ENCODE results near the gene NUP98. TPM values are rescaled to one million over a fixed set of nuclear protein-coding genes. Genes with fewer than 3 reads are reported as not detected.

Gene NUP98
- polyA plus RNA-seq (2013): 74.9 TPM

DNA sequence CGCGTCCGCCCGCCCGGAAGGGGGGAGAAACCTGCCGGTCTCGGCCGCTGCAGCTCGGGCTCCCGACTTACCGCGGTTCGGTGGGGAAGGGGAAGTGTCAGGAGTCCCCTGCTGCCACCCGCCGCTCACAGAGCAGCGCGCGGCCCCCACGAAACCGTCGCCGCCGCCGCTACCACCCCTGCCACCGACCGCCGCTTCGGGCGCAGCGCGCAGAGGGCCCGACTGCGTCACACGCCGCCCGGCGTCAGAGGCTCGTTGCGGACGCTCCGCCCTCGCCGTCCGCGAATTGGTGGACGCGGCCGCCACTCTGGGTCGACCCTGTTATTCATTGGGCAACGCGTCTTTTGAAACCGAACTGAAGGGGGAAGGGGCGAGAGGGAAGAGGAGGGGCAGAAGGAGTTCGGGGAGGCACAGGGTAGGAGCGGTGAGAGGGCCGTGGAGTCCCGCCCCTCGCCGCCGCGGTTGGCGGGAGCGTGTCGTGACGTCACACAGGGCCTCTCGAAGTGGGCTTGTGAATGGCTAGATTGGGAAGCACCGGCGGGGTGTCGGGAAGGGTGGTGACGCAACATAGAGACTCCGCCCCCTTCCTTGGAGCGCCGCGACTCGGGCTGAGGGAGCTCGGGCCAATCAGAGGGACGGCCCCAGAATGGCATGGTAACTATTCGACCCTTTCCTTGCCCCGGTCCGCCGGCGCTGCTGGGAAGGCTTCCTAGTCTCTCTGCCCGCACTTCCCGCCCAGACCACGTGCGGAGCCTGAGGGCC, at the start of gene NUP98:
Gene NUP98, minus strand, starts transcription at position 226 of the 762 bp plus-strand sequence. CDS start 15,437 bp downstream, outside the sequence.
- Histone ChIP-seq H3K27me3 (replicated peaks in 2 of 5; ENCODE audit: control insufficient read depth in 4 of 5, insufficient read depth in 5 of 5, low read length in 4 of 5) (no peaks in the 10 kb centered on the region), H3K9me3 (ENCODE audit: control extremely low read depth in 1 of 5, control insufficient read depth in 4 of 5, insufficient read depth in 2 of 5, low read depth in 1 of 5, low read length in 4 of 5) (no peaks in the 10 kb centered on the region), H3K4me3 (ENCODE audit: control insufficient read depth in 1 of 7, extremely low read depth in 1 of 7, insufficient read depth in 4 of 7, low read depth in 2 of 7, low read length in 6 of 7) (peak within 1 kb of the TSS; percentile 70 to 95 (median 91)), H3K4me1 (ENCODE audit: control extremely low read depth in 1 of 4, control insufficient read depth in 4 of 4, insufficient read depth in 4 of 4, low read length in 3 of 4) (peaks cover 9 to 35% (median 26%) of the 10 kb centered on the region in 4 experiments), H3K36me3 (ENCODE audit: control insufficient read depth in 4 of 4, insufficient read depth in 4 of 4, low read length in 3 of 4) (peaks cover 6 to 22% (median 16%) of the 10 kb centered on the region in 4 experiments), H3K27ac (ENCODE audit: insufficient read depth in 1 of 2, low read depth in 1 of 2, low read length in 2 of 2, poor library complexity in 1 of 2, severe bottlenecking in 2 of 2) (peak within 1 kb of the TSS; percentile 94 to 99)
- CTCF ChIA-PET: interaction anchor here (1.1 to 7.0 kb wide), 6 partner anchors 9 to 275 kb away, joined by 3 to 49 read pairs (median 7); partner anchors contain the start of gene PGAP2
- peak; percentile 100 for DNase-seq
- 0% methylated on average over 55 of the region's 86 CpGs for WGBS (ENCODE audit: insufficient coverage)
- POLR2A ChIA-PET: interaction anchor here (0.5 to 2.8 kb wide), 4 partner anchors 9 to 44 kb away, joined by 3 to 10 read pairs (median 4); partner anchors contain the start of gene RHOG

- Histone ChIP-seq H3K36me3 (ENCODE audit: control insufficient read depth in 4 of 4, insufficient read depth in 4 of 4, low read length in 3 of 4) (no peaks in the 10 kb centered on the region), H3K9me3 (ENCODE audit: control extremely low read depth in 1 of 5, control insufficient read depth in 4 of 5, insufficient read depth in 2 of 5, low read depth in 1 of 5, low read length in 4 of 5) (no peaks in the 10 kb centered on the region), H3K4me1 (ENCODE audit: control extremely low read depth in 1 of 4, control insufficient read depth in 4 of 4, insufficient read depth in 4 of 4, low read length in 3 of 4) (peaks cover 3 to 12% (median 7%) of the 10 kb centered on the region in 4 experiments), H3K4me3 (ENCODE audit: control insufficient read depth in 1 of 7, extremely low read depth in 1 of 7, insufficient read depth in 4 of 7, low read depth in 2 of 7, low read length in 6 of 7) (no peak overlapping the region), H3K27me3 (replicated peaks in 2 of 5; ENCODE audit: control insufficient read depth in 4 of 5, insufficient read depth in 5 of 5, low read length in 4 of 5) (no peaks in the 10 kb centered on the region), H3K27ac (ENCODE audit: insufficient read depth in 1 of 2, low read depth in 1 of 2, low read length in 2 of 2, poor library complexity in 1 of 2, severe bottlenecking in 2 of 2) (no peak overlapping the region)
- no CpG with 5 or more reads among the region's 3 CpGs for WGBS (ENCODE audit: insufficient coverage)
- DNase-seq: no peak
- ChIA-PET CTCF (interaction anchor here (0.9 to 24.5 kb wide), 8 partner anchors 4 to 225 kb away, joined by 3 to 423 read pairs (median 189); partner anchors contain the start of genes RHOG and STIM1), POLR2A (no interaction called here)
Measured at GRCh38 chr11:3845670-3846069, 48.3 kb upstream of the NUP98 start.

DNA sequence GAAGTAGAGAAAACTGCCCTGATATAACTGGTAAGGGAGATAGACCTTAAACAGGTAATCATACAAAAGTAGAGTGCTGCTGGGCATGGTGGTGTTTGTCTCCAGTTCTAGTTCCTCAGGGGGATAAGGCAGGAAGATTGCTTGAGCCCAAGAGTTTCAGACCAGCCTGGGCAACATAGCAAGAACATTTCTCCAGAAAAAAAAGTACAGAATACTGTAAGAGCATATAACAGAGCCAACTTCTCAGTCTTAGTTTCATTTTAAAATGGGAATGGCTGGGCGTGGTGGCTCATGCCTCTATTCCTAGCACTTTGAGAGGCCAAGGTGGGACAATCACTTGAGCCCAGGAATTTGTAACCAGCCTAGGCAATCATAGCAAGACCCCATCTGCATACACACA, 47.9 kb upstream of the NUP98 start:
- H3K9me3 ChIP-seq (ENCODE audit: control extremely low read depth in 1 of 5, control insufficient read depth in 4 of 5, insufficient read depth in 2 of 5, low read depth in 1 of 5, low read length in 4 of 5): no peaks in the 10 kb centered on the region
- no peak for DNase-seq
- H3K4me3 ChIP-seq (ENCODE audit: control insufficient read depth in 1 of 7, extremely low read depth in 1 of 7, insufficient read depth in 4 of 7, low read depth in 2 of 7, low read length in 6 of 7): no peak overlapping the region
- H3K36me3 ChIP-seq (ENCODE audit: control insufficient read depth in 4 of 4, insufficient read depth in 4 of 4, low read length in 3 of 4): no peaks in the 10 kb centered on the region
- no peaks in the 10 kb centered on the region for H3K27me3 ChIP-seq (replicated peaks in 2 of 5; ENCODE audit: control insufficient read depth in 4 of 5, insufficient read depth in 5 of 5, low read length in 4 of 5)
- ChIA-PET CTCF (interaction anchor here (0.9 to 24.5 kb wide), 9 partner anchors 5 to 226 kb away, joined by 3 to 423 read pairs (median 112); partner anchors contain the start of genes RHOG and STIM1), POLR2A (no interaction called here)
- H3K27ac ChIP-seq (ENCODE audit: insufficient read depth in 1 of 2, low read depth in 1 of 2, low read length in 2 of 2, poor library complexity in 1 of 2, severe bottlenecking in 2 of 2): no peak overlapping the region
- WGBS (ENCODE audit: insufficient coverage): 83% methylated on average over 1 of the region's 1 CpG
- H3K4me1 ChIP-seq (ENCODE audit: control extremely low read depth in 1 of 4, control insufficient read depth in 4 of 4, insufficient read depth in 4 of 4, low read length in 3 of 4): peaks cover 3 to 12% (median 7%) of the 10 kb centered on the region in 4 experiments

- no peaks in the 10 kb centered on the region for H3K27me3 ChIP-seq (replicated peaks in 2 of 5; ENCODE audit: control insufficient read depth in 4 of 5, insufficient read depth in 5 of 5, low read length in 4 of 5)
- ChIA-PET CTCF (interaction anchor here (0.6 to 24.5 kb wide), 8 partner anchors 6 to 227 kb away, joined by 3 to 423 read pairs (median 138); partner anchors contain the start of genes RHOG and STIM1), POLR2A (no interaction called here)
- peaks cover 0 to 4% (median 0%) of the 10 kb centered on the region in 4 experiments for H3K36me3 ChIP-seq (ENCODE audit: control insufficient read depth in 4 of 4, insufficient read depth in 4 of 4, low read length in 3 of 4)
- H3K9me3 ChIP-seq (ENCODE audit: control extremely low read depth in 1 of 5, control insufficient read depth in 4 of 5, insufficient read depth in 2 of 5, low read depth in 1 of 5, low read length in 4 of 5): no peaks in the 10 kb centered on the region
- DNase-seq: no peak
- H3K4me1 ChIP-seq (ENCODE audit: control extremely low read depth in 1 of 4, control insufficient read depth in 4 of 4, insufficient read depth in 4 of 4, low read length in 3 of 4): peaks cover 7 to 28% (median 26%) of the 10 kb centered on the region in 4 experiments
- WGBS (ENCODE audit: insufficient coverage): 100% methylated on average over 2 of the region's 3 CpGs
- no peak overlapping the region for H3K27ac ChIP-seq (ENCODE audit: insufficient read depth in 1 of 2, low read depth in 1 of 2, low read length in 2 of 2, poor library complexity in 1 of 2, severe bottlenecking in 2 of 2)
- H3K4me3 ChIP-seq (ENCODE audit: control insufficient read depth in 1 of 7, extremely low read depth in 1 of 7, insufficient read depth in 4 of 7, low read depth in 2 of 7, low read length in 6 of 7): no peak overlapping the region
Measured at GRCh38 chr11:3843326-3843725, 46.0 kb upstream of the NUP98 start.

DNA sequence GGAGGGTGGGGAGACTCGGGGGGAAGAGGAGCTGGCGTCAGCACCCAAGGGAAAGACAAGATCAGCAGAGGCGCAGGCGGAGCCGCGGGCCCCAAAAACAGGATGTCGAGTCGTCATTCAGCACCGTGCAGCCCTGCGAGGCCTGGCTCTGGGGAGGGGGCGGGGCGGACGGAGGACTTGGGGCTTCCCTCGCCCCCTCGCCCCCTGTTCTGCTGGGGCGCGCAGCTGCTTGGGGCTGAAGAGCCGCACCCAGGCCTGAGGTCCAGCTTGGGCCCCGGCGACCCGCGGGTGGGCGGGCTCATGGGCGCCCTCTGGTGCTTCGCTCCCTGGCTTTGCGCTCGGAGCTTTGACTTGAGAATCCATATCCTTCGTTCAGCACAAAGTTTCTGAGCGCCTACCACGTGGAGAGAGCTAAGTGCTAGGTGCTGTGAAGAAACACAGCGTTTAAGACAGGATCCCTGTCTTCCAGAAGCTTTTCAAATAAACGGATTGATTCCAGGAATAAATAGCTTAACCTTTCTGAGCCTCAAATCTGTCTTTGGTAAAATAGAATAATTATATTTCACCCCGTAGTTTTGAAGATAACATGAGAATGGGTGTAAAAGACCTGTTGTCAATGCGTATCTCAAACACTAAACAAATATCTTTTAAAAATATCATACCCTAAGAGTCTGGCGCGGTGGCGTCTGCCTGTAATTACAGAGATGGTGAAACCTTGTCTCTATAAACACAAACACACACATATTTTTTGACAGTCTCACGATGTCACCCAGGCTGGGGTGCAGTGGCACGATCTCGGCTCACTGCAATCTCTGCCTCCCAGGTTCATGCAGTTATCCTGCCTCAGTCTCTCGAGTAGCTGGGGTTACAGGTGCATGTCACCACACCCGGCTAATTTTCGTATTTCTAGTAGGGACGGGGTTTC, 44.3 kb upstream of the NUP98 start:
- H3K4me1 ChIP-seq (ENCODE audit: control extremely low read depth in 1 of 4, control insufficient read depth in 4 of 4, insufficient read depth in 4 of 4, low read length in 3 of 4): peaks cover 20 to 44% (median 42%) of the 10 kb centered on the region in 4 experiments
- DNase-seq: peak; percentile 95 to 99 (median 98)
- H3K4me3 ChIP-seq (ENCODE audit: control insufficient read depth in 1 of 7, extremely low read depth in 1 of 7, insufficient read depth in 4 of 7, low read depth in 2 of 7, low read length in 6 of 7): peak overlapping the region in 6 of 7 experiments; percentile 40 to 89 (median 57)
- POLR2A ChIA-PET: interaction anchor here (0.7 to 4.2 kb wide), 8 partner anchors 8 to 226 kb away, joined by 3 to 24 read pairs (median 4); partner anchors contain the start of genes NUP98 and STIM1
- H3K27ac ChIP-seq (ENCODE audit: insufficient read depth in 1 of 2, low read depth in 1 of 2, low read length in 2 of 2, poor library complexity in 1 of 2, severe bottlenecking in 2 of 2): peak overlapping the region; percentile 88 to 92
- H3K36me3 ChIP-seq (ENCODE audit: control insufficient read depth in 4 of 4, insufficient read depth in 4 of 4, low read length in 3 of 4): peaks cover 0 to 4% (median 0%) of the 10 kb centered on the region in 4 experiments
- no peaks in the 10 kb centered on the region for H3K9me3 ChIP-seq (ENCODE audit: control extremely low read depth in 1 of 5, control insufficient read depth in 4 of 5, insufficient read depth in 2 of 5, low read depth in 1 of 5, low read length in 4 of 5)
- no peaks in the 10 kb centered on the region for H3K27me3 ChIP-seq (replicated peaks in 2 of 5; ENCODE audit: control insufficient read depth in 4 of 5, insufficient read depth in 5 of 5, low read length in 4 of 5)
- CTCF ChIA-PET: interaction anchor here (0.6 to 24.5 kb wide), 26 partner anchors 4 to 240 kb away, joined by 3 to 423 read pairs (median 4); partner anchors contain the start of genes PGAP2, RHOG and STIM1
- WGBS (ENCODE audit: insufficient coverage): 19% methylated on average over 36 of the region's 44 CpGs

GRCh38 chr11:3840870-3841425, 43.6 kb upstream of the NUP98 start, which contains the start of gene RHOG:
Gene RHOG (minus strand): TSS chr11:3840959. CDS start chr11:3828138, 12,821 bp downstream.
- DNase-seq: peak in 1 of 3 donors; percentile 59
- ChIA-PET CTCF (interaction anchor here (0.6 to 24.5 kb wide), 25 partner anchors 4 to 241 kb away, joined by 3 to 423 read pairs (median 3); partner anchors contain the start of genes PGAP2, RHOG and STIM1), POLR2A (interaction anchor here (0.8 to 4.2 kb wide), 8 partner anchors 9 to 226 kb away, joined by 3 to 24 read pairs (median 4); partner anchors contain the start of genes NUP98 and STIM1)
- Histone ChIP-seq H3K4me3 (ENCODE audit: control insufficient read depth in 1 of 7, extremely low read depth in 1 of 7, insufficient read depth in 4 of 7, low read depth in 2 of 7, low read length in 6 of 7) (peak within 1 kb of the TSS; percentile 81 to 94 (median 89)), H3K9me3 (ENCODE audit: control extremely low read depth in 1 of 5, control insufficient read depth in 4 of 5, insufficient read depth in 2 of 5, low read depth in 1 of 5, low read length in 4 of 5) (no peaks in the 10 kb centered on the region), H3K27ac (ENCODE audit: insufficient read depth in 1 of 2, low read depth in 1 of 2, low read length in 2 of 2, poor library complexity in 1 of 2, severe bottlenecking in 2 of 2) (peak within 1 kb of the TSS; percentile 88 to 92), H3K36me3 (ENCODE audit: control insufficient read depth in 4 of 4, insufficient read depth in 4 of 4, low read length in 3 of 4) (peaks cover 0 to 4% (median 0%) of the 10 kb centered on the region in 4 experiments), H3K27me3 (replicated peaks in 2 of 5; ENCODE audit: control insufficient read depth in 4 of 5, insufficient read depth in 5 of 5, low read length in 4 of 5) (no peaks in the 10 kb centered on the region), H3K4me1 (ENCODE audit: control extremely low read depth in 1 of 4, control insufficient read depth in 4 of 4, insufficient read depth in 4 of 4, low read length in 3 of 4) (peaks cover 20 to 49% (median 49%) of the 10 kb centered on the region in 4 experiments)
- WGBS (ENCODE audit: insufficient coverage): 0% methylated on average over 9 of the region's 42 CpGs
